Measurements from ENCODE around the gene UVSSA. TPM values are rescaled to one million over a fixed set of nuclear protein-coding genes. Genes with fewer than 3 reads are reported as not detected.

UVSSA gene
- polyA plus RNA-seq, 1 donor from 2014 or later: 13.3 TPM

DNA sequence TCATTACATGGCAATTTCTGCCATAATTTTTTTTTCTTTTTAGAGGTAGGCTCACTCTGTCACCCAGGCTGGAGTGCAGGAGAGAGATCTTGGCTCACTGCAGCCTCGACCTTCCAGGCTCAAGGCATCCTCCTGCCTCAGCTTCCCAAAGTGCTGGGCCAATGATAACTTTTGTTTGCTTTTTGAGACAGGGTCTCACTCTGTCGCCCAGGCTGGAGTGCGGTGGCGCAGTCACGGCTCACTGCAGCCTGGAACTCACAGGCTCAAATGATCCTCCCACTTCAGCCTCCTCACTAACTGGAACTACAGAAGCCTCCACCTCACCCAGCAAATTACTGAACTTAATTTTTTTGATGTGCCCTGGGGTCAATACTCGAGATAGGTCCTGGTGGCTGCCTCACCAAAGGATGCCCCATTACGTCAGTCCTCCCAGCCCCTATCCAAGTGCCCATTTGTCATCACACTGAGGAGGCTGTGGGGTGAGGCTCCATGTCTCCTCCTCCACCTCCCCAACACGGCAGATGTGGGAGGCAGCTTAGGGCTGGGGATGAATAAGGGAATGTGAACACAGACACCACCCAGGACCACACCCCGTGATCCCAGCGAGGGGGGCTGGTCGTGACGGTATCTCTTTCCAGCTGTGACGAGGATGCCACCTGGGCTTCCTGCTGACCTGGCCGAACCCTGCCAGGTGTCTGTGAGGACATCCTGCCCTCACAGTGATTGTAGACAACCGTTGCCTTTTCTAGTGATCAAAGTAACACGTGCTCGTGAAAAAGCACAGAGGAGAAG is 71.7 kb downstream of the UVSSA start:
- H3K27ac ChIP-seq (ENCODE audit: low read length): no peak overlapping the region
- no peak overlapping the region for H2AFZ ChIP-seq (ENCODE audit: low read depth, low read length)
- no peak overlapping the region for H3K9ac ChIP-seq (ENCODE audit: low read length)
- no peaks in the 10 kb centered on the region for H3F3A ChIP-seq (ENCODE audit: insufficient read depth, low read length, poor library complexity, severe bottlenecking)
- H3K79me2 ChIP-seq (replicated peaks; ENCODE audit: insufficient read depth, low read length): no peaks in the 10 kb centered on the region
- no peaks in the 10 kb centered on the region for H3K36me3 ChIP-seq (ENCODE audit: insufficient read depth, low read length)
- H3K9me2 ChIP-seq (ENCODE audit: insufficient read depth, low read length): no peaks in the 10 kb centered on the region
- peaks cover 15% of the 10 kb centered on the region for H3K27me3 ChIP-seq (ENCODE audit: insufficient read depth, low read depth, low read length)
- H4K20me1 ChIP-seq (ENCODE audit: insufficient read depth): no peaks in the 10 kb centered on the region
- TF ChIP-seq REST (IDR thresholded peaks at IDR 0.05; ENCODE audit: borderline replicate concordance): no peak
- H3K9me3 ChIP-seq (ENCODE audit: low read length): no peaks in the 10 kb centered on the region
- H3K4me3 ChIP-seq (ENCODE audit: low read length): no peak overlapping the region
- H3K4me2 ChIP-seq (ENCODE audit: low read length): no peak overlapping the region

- Histone ChIP-seq H2AFZ (ENCODE audit: low read depth, low read length) (no peak overlapping the region), H3K36me3 (ENCODE audit: insufficient read depth, low read length) (no peaks in the 10 kb centered on the region), H3K4me2 (ENCODE audit: low read length) (no peak overlapping the region), H3K9me2 (ENCODE audit: insufficient read depth, low read length) (no peaks in the 10 kb centered on the region), H3K27ac (ENCODE audit: low read length) (no peak overlapping the region), H3K4me3 (ENCODE audit: low read length) (no peak overlapping the region), H4K20me1 (ENCODE audit: insufficient read depth) (no peaks in the 10 kb centered on the region), H3F3A (ENCODE audit: insufficient read depth, low read length, poor library complexity, severe bottlenecking) (no peaks in the 10 kb centered on the region), H3K79me2 (replicated peaks; ENCODE audit: insufficient read depth, low read length) (no peaks in the 10 kb centered on the region), H3K9ac (ENCODE audit: low read length) (no peak overlapping the region), H3K9me3 (ENCODE audit: low read length) (no peaks in the 10 kb centered on the region), H3K27me3 (ENCODE audit: insufficient read depth, low read depth, low read length) (peaks cover 11% of the 10 kb centered on the region)
- no peak for TF ChIP-seq POLR2AphosphoS5 (IDR thresholded peaks at IDR 0.05)
- no peak for TF ChIP-seq EZH2 (IDR thresholded peaks at IDR 0.05; ENCODE audit: borderline replicate concordance, insufficient read depth, low read length, poor library complexity, severe bottlenecking)
- TF ChIP-seq TAF1 (IDR thresholded peaks at IDR 0.05; ENCODE audit: low read depth): no peak
- no peak for TF ChIP-seq MXI1 (conservative IDR thresholded peaks at IDR 0.05; ENCODE audit: poor library complexity, severe bottlenecking)
- no peak for TF ChIP-seq EP300 (conservative IDR thresholded peaks at IDR 0.05; ENCODE audit: poor library complexity, severe bottlenecking)
- TF ChIP-seq RAD21 (conservative IDR thresholded peaks at IDR 0.05): no peak
- no peak for TF ChIP-seq CTCF (IDR thresholded peaks at IDR 0.05; ENCODE audit: poor library complexity, severe bottlenecking)
- TF ChIP-seq SMC3 (conservative IDR thresholded peaks at IDR 0.05; ENCODE audit: poor library complexity): no peak
- no peak for TF ChIP-seq REST (IDR thresholded peaks at IDR 0.05; ENCODE audit: borderline replicate concordance)
Observed at GRCh38 chr4:1419708-1420107, 72.7 kb downstream of the UVSSA start.

Data from neural cell (in vitro differentiated cells).